Measurements from ENCODE around the gene RSPO4. TPM values are rescaled to one million over a fixed set of nuclear protein-coding genes. Genes with fewer than 3 reads are reported as not detected.

The RSPO4 gene
- total and polyA plus RNA-seq, 9 of the 15 experiments (the other 6 are each of a cell fraction or from before 2014, with no cell fraction given) = 0.04 to 0.34 TPM; not detected in 7

GRCh38 chr20:1020614-1021013, 18.5 kb upstream of the RSPO4 start:
- Histone ChIP-seq H3K36me3 (ENCODE audit: control insufficient read depth, insufficient read depth, low read length) (no peaks in the 10 kb centered on the region), H3K9ac (ENCODE audit: insufficient read depth in 1 of 2, low read depth in 2 of 2, low read length in 2 of 2) (no peak overlapping the region), H3K27me3 (ENCODE audit: control insufficient read depth in 2 of 2, insufficient read depth in 2 of 2, low read length in 2 of 2) (no peaks in the 10 kb centered on the region; a peak in 1 of 5 replicates), H3K4me1 (replicated peaks in 1 of 2; ENCODE audit: control insufficient read depth in 2 of 2, insufficient read depth in 2 of 2, low read length in 2 of 2) (no peaks in the 10 kb centered on the region), H3K9me1 (ENCODE audit: control insufficient read depth, insufficient read depth, low read length) (no peaks in the 10 kb centered on the region), H3K79me2 (ENCODE audit: control insufficient read depth, insufficient read depth, low read length) (no peaks in the 10 kb centered on the region), H2AFZ (ENCODE audit: low read depth, low read length) (no peak overlapping the region), H3K9me3 (replicated peaks; ENCODE audit: control insufficient read depth, insufficient read depth, low read depth, low read length) (no peaks in the 10 kb centered on the region), H3K27ac (ENCODE audit: extremely low read depth, low read depth, low read length) (no peak overlapping the region), H3K4me3 (no peak overlapping the region), H3K4me2 (ENCODE audit: insufficient read depth, low read length) (no peak overlapping the region), H4K20me1 (replicated peaks; ENCODE audit: control insufficient read depth, insufficient read depth, low read length) (no peaks in the 10 kb centered on the region)
- DNase-seq (ENCODE audit: extremely low read depth in 1 of 4, low spot score in 3 of 4) = no peak
- TF ChIP-seq CHD1 (IDR thresholded peaks at IDR 0.05; ENCODE audit: low read length) = no peak
- TF ChIP-seq HNRNPLL (IDR thresholded peaks at IDR 0.05; ENCODE audit: low read depth, low read length, poor library complexity, severe bottlenecking) = no peak
- no peak for TF ChIP-seq ZNF695 (CRISPR knock-in tag; IDR thresholded peaks at IDR 0.05)
- TF ChIP-seq FOXA1 (IDR thresholded peaks at IDR 0.05; ENCODE audit: borderline replicate concordance) = no peak
- no peak for TF ChIP-seq HOXB6 (CRISPR knock-in tag; IDR thresholded peaks at IDR 0.05; ENCODE audit: borderline replicate concordance)
- no peak for TF ChIP-seq POLR3G (IDR thresholded peaks at IDR 0.05; ENCODE audit: extremely low read depth, insufficient read length, insufficient replicate concordance)
- TF ChIP-seq RBFOX2 (IDR thresholded peaks at IDR 0.05; ENCODE audit: low read depth, low read length) = no peak
- no peak for TF ChIP-seq KDM5B (IDR thresholded peaks at IDR 0.05; ENCODE audit: insufficient replicate concordance, low read depth, low read length)
- no peak for TF ChIP-seq NRF1 (conservative IDR thresholded peaks at IDR 0.05 in 1 of 2, IDR thresholded peaks at IDR 0.05 in 1 of 2)
- no peak for TF ChIP-seq RBM25 (IDR thresholded peaks at IDR 0.05; ENCODE audit: low read depth, low read length, severe bottlenecking)
- TF ChIP-seq POLR2G (IDR thresholded peaks at IDR 0.05; ENCODE audit: low read depth, low read length) = no peak
- TF ChIP-seq SRSF7 (optimal IDR thresholded peaks at IDR 0.05; ENCODE audit: low read depth, low read length) = no peak
- TF ChIP-seq, protein P1, sequence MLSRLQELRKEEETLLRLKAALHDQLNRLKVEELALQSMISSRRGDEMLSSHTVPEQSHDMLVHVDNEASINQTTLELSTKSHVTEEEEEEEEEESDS (CRISPR knock-in tag; IDR thresholded peaks at IDR 0.05) = no peak
- no peak for TF ChIP-seq GATA2 (CRISPR knock-in tag; IDR thresholded peaks at IDR 0.05)
- no peak for TF ChIP-seq ID3 (CRISPR knock-in tag; IDR thresholded peaks at IDR 0.05)
- TF ChIP-seq ID3 (tag; IDR thresholded peaks at IDR 0.05) = no peak
- TF ChIP-seq SRF (CRISPR knock-in tag; IDR thresholded peaks at IDR 0.05) = no peak
- no peak for TF ChIP-seq KAT8 (IDR thresholded peaks at IDR 0.05; ENCODE audit: low read depth)
- TF ChIP-seq, protein P2, sequence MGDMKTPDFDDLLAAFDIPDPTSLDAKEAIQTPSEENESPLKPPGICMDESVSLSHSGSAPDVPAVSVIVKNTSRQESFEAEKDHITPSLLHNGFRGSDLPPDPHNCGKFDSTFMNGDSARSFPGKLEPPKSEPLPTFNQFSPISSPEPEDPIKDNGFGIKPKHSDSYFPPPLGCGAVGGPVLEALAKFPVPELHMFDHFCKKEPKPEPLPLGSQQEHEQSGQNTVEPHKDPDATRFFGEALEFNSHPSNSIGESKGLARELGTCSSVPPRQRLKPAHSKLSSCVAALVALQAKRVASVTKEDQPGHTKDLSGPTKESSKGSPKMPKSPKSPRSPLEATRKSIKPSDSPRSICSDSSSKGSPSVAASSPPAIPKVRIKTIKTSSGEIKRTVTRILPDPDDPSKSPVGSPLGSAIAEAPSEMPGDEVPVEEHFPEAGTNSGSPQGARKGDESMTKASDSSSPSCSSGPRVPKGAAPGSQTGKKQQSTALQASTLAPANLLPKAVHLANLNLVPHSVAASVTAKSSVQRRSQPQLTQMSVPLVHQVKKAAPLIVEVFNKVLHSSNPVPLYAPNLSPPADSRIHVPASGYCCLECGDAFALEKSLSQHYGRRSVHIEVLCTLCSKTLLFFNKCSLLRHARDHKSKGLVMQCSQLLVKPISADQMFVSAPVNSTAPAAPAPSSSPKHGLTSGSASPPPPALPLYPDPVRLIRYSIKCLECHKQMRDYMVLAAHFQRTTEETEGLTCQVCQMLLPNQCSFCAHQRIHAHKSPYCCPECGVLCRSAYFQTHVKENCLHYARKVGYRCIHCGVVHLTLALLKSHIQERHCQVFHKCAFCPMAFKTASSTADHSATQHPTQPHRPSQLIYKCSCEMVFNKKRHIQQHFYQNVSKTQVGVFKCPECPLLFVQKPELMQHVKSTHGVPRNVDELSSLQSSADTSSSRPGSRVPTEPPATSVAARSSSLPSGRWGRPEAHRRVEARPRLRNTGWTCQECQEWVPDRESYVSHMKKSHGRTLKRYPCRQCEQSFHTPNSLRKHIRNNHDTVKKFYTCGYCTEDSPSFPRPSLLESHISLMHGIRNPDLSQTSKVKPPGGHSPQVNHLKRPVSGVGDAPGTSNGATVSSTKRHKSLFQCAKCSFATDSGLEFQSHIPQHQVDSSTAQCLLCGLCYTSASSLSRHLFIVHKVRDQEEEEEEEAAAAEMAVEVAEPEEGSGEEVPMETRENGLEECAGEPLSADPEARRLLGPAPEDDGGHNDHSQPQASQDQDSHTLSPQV (IDR thresholded peaks at IDR 0.05) = no peak
- FAIRE-seq = no peak
- in situ Hi-C loops (cut with MboI) (no loop called here), intact Hi-C loops (cut with micrococcal nuclease) (no loop called here)
- ChIA-PET POLR2A (no interaction called here), CTCF (ENCODE audit: low intra/inter-chr PET ratio) (no interaction called here)
- no peak for ATAC-seq
- no TSS peak for BruUV-seq (replicated peaks)
- 3% methylated on average over 5 of the region's 5 CpGs for WGBS (ENCODE audit: insufficient coverage, low coverage, missing lambda C conversion rate)
